Endothelial cell of umbilical vein (primary cell): ENCODE results near the gene TREM2. TPM values are rescaled to one million over a fixed set of nuclear protein-coding genes. Genes with fewer than 3 reads are reported as not detected.

Source experiments
- BruUV-seq: library from RNA; stranded (reverse); fragments of 400-500 nt; replicated peaks from 2 replicates; lab custom pipeline; 2021; lab: Mats Ljungman, UMichigan
- CTCF ChIA-PET: fragments of 300-600, 350-600 bp; sonication (Branson Sonifier 250); formaldehyde crosslinking; loops from one replicate; lab custom pipeline; 2021; ENCODE audit warnings: antibody characterized with exemption, inconsistent platforms; lab: Charles Lee
- POLR2A ChIA-PET: fragments of 300-600, 350-600 bp; sonication (Branson Sonifier 250); formaldehyde crosslinking; loops from one replicate; lab custom pipeline; 2021; ENCODE audit warnings: antibody characterized with exemption, inconsistent platforms; lab: Charles Lee
- DNase-seq: peaks from one replicate; pipeline ENCODE4 v3.0.0-alpha.2; 2011; ENCODE audit warnings: low read depth, low spot score
- FAIRE-seq: peaks from 2 replicates; lab custom pipeline; 2011; peaks lifted over from hg19 to GRCh38; lab: Jason Lieb, UNC
- H2AFZ ChIP-seq: 2 replicates; pipeline ENCODE4 v1.6.0; 2012; ENCODE audit warnings: low read depth, low read length, control low read depth, inconsistent platforms
- H3K27ac ChIP-seq: 2 replicates; pipeline ENCODE4 v1.5.1; 2011; ENCODE audit warnings: low read depth, mild to moderate bottlenecking, control low read depth, low read length, moderate library complexity; ENCODE audit not compliant: insufficient read depth
- H3K27me3 ChIP-seq, 2 experiments: 2 replicates each; pipeline versions ENCODE4 v1.6.0 to v1.6.1; 2011; ENCODE audit warnings: low read length in 2 of 2, mixed read lengths in 1 of 2; ENCODE audit not compliant: control insufficient read depth in 2 of 2, insufficient read depth in 2 of 2
- H3K36me3 ChIP-seq, 2 experiments: 2 replicates in 1 of 2; 3 replicates in 1 of 2; pipeline ENCODE4 v1.5.1; 2011; ENCODE audit warnings: low read length in 2 of 2, mild to moderate bottlenecking in 1 of 2, moderate library complexity in 1 of 2; ENCODE audit not compliant: control insufficient read depth in 2 of 2, insufficient read depth in 2 of 2; ENCODE audit errors: extremely low read depth in 1 of 2
- H3K4me1 ChIP-seq: 3 replicates; pipeline ENCODE4 v1.5.1; 2011; ENCODE audit warnings: mild to moderate bottlenecking, low read length; ENCODE audit not compliant: control insufficient read depth, insufficient read depth; ENCODE audit errors: extremely low read depth
- H3K4me2 ChIP-seq: 2 replicates; pipeline ENCODE4 v1.6.1; 2011; ENCODE audit warnings: low read length, control low read depth, mixed read lengths; ENCODE audit not compliant: insufficient read depth
- H3K4me3 ChIP-seq, 3 experiments: fragments of 200-600 bp in 1 of 3; sonication (generic), shearing (Covaris generic) in 1 of 3; replicated peaks in 1 of 3; 2 replicates each; pipeline ENCODE4 v1.5.1; 2011 to 2016; ENCODE audit warnings: control low read depth in 3 of 3, low read length in 3 of 3, mild to moderate bottlenecking in 2 of 3, inconsistent platforms in 1 of 3, low read depth in 1 of 3, moderate library complexity in 1 of 3; ENCODE audit not compliant: insufficient read depth in 1 of 3
- H3K79me2 ChIP-seq: 2 replicates; pipeline ENCODE4 v1.6.0; 2012; ENCODE audit warnings: low read length, inconsistent platforms; ENCODE audit not compliant: control insufficient read depth, insufficient read depth
- H3K9ac ChIP-seq: replicated peaks from 2 replicates; pipeline ENCODE3; 2011; ENCODE audit warnings: low read length, control low read depth; ENCODE audit not compliant: insufficient read depth; ENCODE audit errors: extremely low read depth
- H3K9me1 ChIP-seq: replicated peaks from 3 replicates; pipeline ENCODE4 v1.6.0; 2011; ENCODE audit warnings: mild to moderate bottlenecking, low read length; ENCODE audit not compliant: control insufficient read depth, insufficient read depth; ENCODE audit errors: extremely low read depth
- H3K9me3 ChIP-seq: replicated peaks from 2 replicates; pipeline ENCODE4 v1.5.1; 2012; ENCODE audit warnings: low read length, inconsistent platforms; ENCODE audit not compliant: control insufficient read depth, insufficient read depth
- H4K20me1 ChIP-seq: replicated peaks from 2 replicates; pipeline ENCODE3; 2011; ENCODE audit warnings: mild to moderate bottlenecking, low read length; ENCODE audit not compliant: control insufficient read depth, insufficient read depth; ENCODE audit errors: extremely low read depth
- CTCF ChIP-seq, 2 donors: IDR thresholded peaks; 1 replicate in 1 of 2; 2 replicates in 1 of 2; pipeline ENCODE4 v1.5.1; 2011; ENCODE audit warnings: low read length in 2 of 2, mild to moderate bottlenecking in 2 of 2, moderate library complexity in 2 of 2, control low read depth in 1 of 2, inconsistent platforms in 1 of 2, low read depth in 1 of 2; ENCODE audit not compliant: insufficient read depth in 1 of 2; ENCODE audit errors: extremely low read depth in 1 of 2
- EZH2 ChIP-seq: IDR thresholded peaks from 2 replicates; pipeline ENCODE4 v1.6.1; 2012; ENCODE audit warnings: borderline replicate concordance, low read depth, mild to moderate bottlenecking, moderate library complexity, low read length, inconsistent platforms; ENCODE audit not compliant: severe bottlenecking
- FOS ChIP-seq: IDR thresholded peaks from 2 replicates; pipeline ENCODE4 v1.6.1; 2011; ENCODE audit warnings: mild to moderate bottlenecking, low read length, moderate library complexity, borderline replicate concordance; ENCODE audit not compliant: insufficient read depth
- GATA2 ChIP-seq: IDR thresholded peaks from 2 replicates; pipeline ENCODE4 v1.7.0; 2011; ENCODE audit warnings: low read depth, mild to moderate bottlenecking, moderate library complexity, mixed read lengths, low read length; ENCODE audit not compliant: insufficient read length, insufficient read depth
- JUN ChIP-seq: IDR thresholded peaks from 2 replicates; pipeline ENCODE4 v1.6.1; 2011; ENCODE audit warnings: borderline replicate concordance, low read depth; ENCODE audit not compliant: insufficient read length, insufficient read depth
- MAX ChIP-seq: IDR thresholded peaks from 2 replicates; pipeline ENCODE4 v1.6.1; 2011; ENCODE audit not compliant: insufficient read depth, insufficient read length
- dilution Hi-C: fragments of 300-500 bp; cut with MboI; formaldehyde crosslinking; loops from one replicate; pipeline ENCODE4 v1.15.0; 2019; ENCODE audit warnings: low sequenced_read_pairs; ENCODE audit not compliant: extremely low pct_ligation_motif_present
- intact Hi-C: fragments of 100-400 bp; cut with micrococcal nuclease; formaldehyde crosslinking; loops from one replicate; pipeline ENCODE4 v1.10.0; 2022
- polyA plus RNA-seq, 4 experiments: library from polyadenylated mRNA; depleted of rRNA in 3 of 4; stranded (reverse) in 3 of 4; unstranded in 1 of 4; fragments of >200 nt; gene quantifications; 2 replicates each; pipeline versions ENCODE4 v1.2.1 to v1.2.3, GENCODE V29; 2011 to 2012; ENCODE audit warnings: missing spikeins in 1 of 4
- total RNA-seq: library from RNA; stranded (reverse); gene quantifications from 2 replicates; pipeline ENCODE4 v1.2.3, GENCODE V29; 2021

The TREM2 gene
- total and polyA plus RNA-seq, 2 donors (not counting 3 experiments of a cell fraction or from before 2014, with no cell fraction given), result not detected

- ChIA-PET POLR2A (no interaction called here), CTCF (no interaction called here)
- no peak overlapping the region for H3K4me3 ChIP-seq
- no peaks in the 10 kb centered on the region for H3K4me1 ChIP-seq
- H3K79me2 ChIP-seq, result no peaks in the 10 kb centered on the region
- H3K9me1 ChIP-seq, result no peaks in the 10 kb centered on the region
- no peak overlapping the region for H3K27ac ChIP-seq
- dilution Hi-C loops (no loop called here), intact Hi-C loops (no loop called here)
- DNase-seq (no peak), FAIRE-seq (no peak)
- no peaks in the 10 kb centered on the region for H3K27me3 ChIP-seq
- no peak overlapping the region for H3K9ac ChIP-seq
- TF ChIP-seq CTCF (IDR thresholded peaks at IDR 0.05; ENCODE audit: extremely low read depth in 1 of 2, insufficient read depth in 1 of 2, low read depth in 1 of 2, low read length in 2 of 2) (no peak), MAX (no peak), GATA2 (no peak), JUN (no peak), FOS (no peak), EZH2 (no peak)
- no peaks in the 10 kb centered on the region for H4K20me1 ChIP-seq
- H3K9me3 ChIP-seq, result no peaks in the 10 kb centered on the region
- H3K36me3 ChIP-seq, result no peaks in the 10 kb centered on the region
- no peak overlapping the region for H3K4me2 ChIP-seq
- no peak overlapping the region for H2AFZ ChIP-seq
- no TSS peak for BruUV-seq
These were observed 1.5 kb downstream of the TREM2 start for GRCh38 chr6:41161380-41161779.
